ENCODE measurements around the gene AGBL4.

GRCh38 chr1:48558366-48558765 lies 1465.4 kb downstream of the AGBL4 start:
- TF ChIP-seq HMGXB3 (CRISPR knock-in tag; IDR thresholded peaks at IDR 0.05; ENCODE audit: borderline replicate concordance) (no peak), PREB (CRISPR knock-in tag; IDR thresholded peaks at IDR 0.05) (no peak), FOXM1 (CRISPR knock-in tag; IDR thresholded peaks at IDR 0.05) (no peak), HNRNPL (IDR thresholded peaks at IDR 0.05; ENCODE audit: low read depth, low read length) (no peak), ZSCAN29 (CRISPR knock-in tag; conservative IDR thresholded peaks at IDR 0.05) (no peak), POLR2A (IDR thresholded peaks at IDR 0.05; ENCODE audit: insufficient read depth in 1 of 2, low read depth in 2 of 2, low read length in 2 of 2) (no peak), ZBTB21 (CRISPR knock-in tag; IDR thresholded peaks at IDR 0.05) (no peak), NFKB2 (CRISPR knock-in tag; IDR thresholded peaks at IDR 0.05; ENCODE audit: borderline replicate concordance) (no peak), CHD2 (IDR thresholded peaks at IDR 0.05; ENCODE audit: low read depth, low read length) (no peak), FOXK2 (IDR thresholded peaks at IDR 0.05) (no peak), ZBTB4 (CRISPR knock-in tag; IDR thresholded peaks at IDR 0.05; ENCODE audit: borderline replicate concordance) (no peak)
